Activated naive CD8-positive, alpha-beta T cell treated with anti-CD3 and anti-CD28 coated beads, Interleukin-2, amount 50 U/mL, for 24 hours (primary cell): ENCODE measurements around the gene ZBTB16.

Source experiments
- ATAC-seq: fragments of 150-1000 bp; cut with Tn5 transposase; one replicate; pipeline ENCODE4 v1.10.0; 2021
- DNase-seq: peaks from one replicate; pipeline ENCODE4 v3.0.0; 2021
- H3K27ac Mint-ChIP-seq: one replicate; pipeline ENCODE4 v1.8.0; 2021; ENCODE audit warnings: mild to moderate bottlenecking, mixed read lengths
- H3K27me3 Mint-ChIP-seq: one replicate; pipeline ENCODE4 v1.8.0; 2021; ENCODE audit warnings: mixed read lengths
- H3K36me3 Mint-ChIP-seq: one replicate; pipeline ENCODE4 v1.8.0; 2021; ENCODE audit warnings: low read depth, mixed read lengths
- H3K4me1 Mint-ChIP-seq: one replicate; pipeline ENCODE4 v1.8.0; 2021; ENCODE audit warnings: mixed read lengths
- H3K4me3 Mint-ChIP-seq: one replicate; pipeline ENCODE4 v1.8.0; 2021; ENCODE audit warnings: mild to moderate bottlenecking, moderate library complexity, mixed read lengths
- H3K9me3 Mint-ChIP-seq: one replicate; pipeline ENCODE4 v1.8.0; 2021; ENCODE audit warnings: mixed read lengths

The ZBTB16 gene

GRCh38 chr11:114138411-114138810 lies 78.9 kb downstream of the ZBTB16 start:
- no peaks in the 10 kb centered on the region for H3K9me3 Mint-ChIP-seq
- peaks cover 35% of the 10 kb centered on the region for H3K4me1 Mint-ChIP-seq
- H3K27me3 Mint-ChIP-seq = no peaks in the 10 kb centered on the region
- H3K4me3 Mint-ChIP-seq = no peak overlapping the region
- ATAC-seq (no peak), DNase-seq (no peak)
- no peaks in the 10 kb centered on the region for H3K36me3 Mint-ChIP-seq
- H3K27ac Mint-ChIP-seq = no peak overlapping the region

GRCh38 chr11:114140826-114141225 lies 81.3 kb downstream of the ZBTB16 start:
- Mint-ChIP-seq H3K36me3 (no peaks in the 10 kb centered on the region), H3K4me3 (no peak overlapping the region), H3K9me3 (no peaks in the 10 kb centered on the region), H3K27me3 (no peaks in the 10 kb centered on the region), H3K4me1 (peaks cover 34% of the 10 kb centered on the region), H3K27ac (no peak overlapping the region)
- ATAC-seq = no peak
- DNase-seq = no peak

- Mint-ChIP-seq H3K27ac (no peak overlapping the region), H3K36me3 (no peaks in the 10 kb centered on the region), H3K9me3 (no peaks in the 10 kb centered on the region), H3K4me3 (no peak overlapping the region), H3K27me3 (no peaks in the 10 kb centered on the region), H3K4me1 (peaks cover 26% of the 10 kb centered on the region)
- ATAC-seq = no peak
- no peak for DNase-seq
Measured at GRCh38 chr11:114141863-114142580, 82.5 kb downstream of the ZBTB16 start.

DNA sequence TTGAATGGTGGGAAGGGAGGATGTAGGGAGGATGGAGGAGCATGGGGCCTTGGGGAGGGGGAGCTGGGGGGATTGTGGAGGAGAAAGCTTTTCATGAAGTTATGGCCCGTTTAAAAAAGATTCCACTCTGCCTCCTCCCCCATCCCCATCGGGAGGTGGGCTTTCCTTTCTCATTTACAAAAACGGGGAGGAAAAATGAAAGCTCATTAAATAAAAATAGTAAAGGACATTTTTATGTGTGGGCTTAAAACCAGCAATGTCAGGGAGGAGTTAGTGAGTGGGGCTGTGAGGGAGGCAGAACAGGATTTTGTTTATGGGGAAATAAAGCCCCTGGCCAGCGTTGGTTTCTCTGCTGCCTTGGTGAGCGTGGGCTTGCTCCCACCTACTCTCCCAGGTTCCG lies 83.2 kb downstream of the ZBTB16 start:
- Mint-ChIP-seq H3K4me3 (no peak overlapping the region), H3K27me3 (no peaks in the 10 kb centered on the region), H3K27ac (no peak overlapping the region), H3K36me3 (no peaks in the 10 kb centered on the region), H3K4me1 (peaks cover 21% of the 10 kb centered on the region), H3K9me3 (no peaks in the 10 kb centered on the region)
- no peak for DNase-seq
- no peak for ATAC-seq

DNA sequence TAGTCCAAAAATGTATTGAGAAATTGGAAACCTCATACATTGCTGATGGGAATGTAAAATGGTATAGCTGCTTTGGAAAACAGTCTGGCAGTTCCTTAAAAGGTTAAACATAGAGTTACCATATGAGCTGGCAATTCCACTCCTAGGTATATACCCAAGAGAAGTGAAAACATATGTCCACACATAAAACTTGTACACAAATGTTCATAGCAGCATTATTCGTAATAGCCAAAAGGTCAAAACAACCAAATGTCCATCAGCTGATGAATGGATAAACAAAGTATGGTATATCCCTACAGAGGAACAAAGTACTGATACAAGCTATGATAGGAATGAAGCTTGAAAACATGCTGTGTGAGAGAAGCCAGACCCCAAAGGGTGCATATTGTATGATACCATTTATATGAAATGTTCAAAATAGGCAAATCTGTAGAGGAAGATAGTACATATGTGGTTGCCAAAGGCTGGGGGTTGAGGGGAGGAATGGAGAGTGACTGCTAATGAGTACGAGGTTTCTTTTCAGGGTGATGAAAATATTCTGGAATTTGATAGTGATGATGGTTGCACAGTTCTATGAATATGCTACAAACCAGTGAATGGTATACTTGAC lies 85.8 kb downstream of the ZBTB16 start:
- H3K4me3 Mint-ChIP-seq = no peak overlapping the region
- DNase-seq = no peak
- H3K27ac Mint-ChIP-seq = no peak overlapping the region
- no peaks in the 10 kb centered on the region for H3K27me3 Mint-ChIP-seq
- no peaks in the 10 kb centered on the region for H3K36me3 Mint-ChIP-seq
- H3K9me3 Mint-ChIP-seq = no peaks in the 10 kb centered on the region
- ATAC-seq = no peak
- H3K4me1 Mint-ChIP-seq = peaks cover 20% of the 10 kb centered on the region

GRCh38 chr11:114147375-114148012 lies 88.0 kb downstream of the ZBTB16 start:
- Mint-ChIP-seq H3K27ac (no peak overlapping the region), H3K4me1 (peaks cover 27% of the 10 kb centered on the region), H3K4me3 (no peak overlapping the region), H3K9me3 (no peaks in the 10 kb centered on the region), H3K36me3 (no peaks in the 10 kb centered on the region), H3K27me3 (no peaks in the 10 kb centered on the region)
- DNase-seq (no peak), ATAC-seq (no peak)

- Mint-ChIP-seq H3K27me3 (no peaks in the 10 kb centered on the region), H3K9me3 (no peaks in the 10 kb centered on the region), H3K36me3 (no peaks in the 10 kb centered on the region), H3K4me3 (no peak overlapping the region), H3K27ac (no peak overlapping the region), H3K4me1 (peaks cover 31% of the 10 kb centered on the region)
- DNase-seq = no peak
- no peak for ATAC-seq
Measured at GRCh38 chr11:114148013-114148382, 88.5 kb downstream of the ZBTB16 start.

DNA sequence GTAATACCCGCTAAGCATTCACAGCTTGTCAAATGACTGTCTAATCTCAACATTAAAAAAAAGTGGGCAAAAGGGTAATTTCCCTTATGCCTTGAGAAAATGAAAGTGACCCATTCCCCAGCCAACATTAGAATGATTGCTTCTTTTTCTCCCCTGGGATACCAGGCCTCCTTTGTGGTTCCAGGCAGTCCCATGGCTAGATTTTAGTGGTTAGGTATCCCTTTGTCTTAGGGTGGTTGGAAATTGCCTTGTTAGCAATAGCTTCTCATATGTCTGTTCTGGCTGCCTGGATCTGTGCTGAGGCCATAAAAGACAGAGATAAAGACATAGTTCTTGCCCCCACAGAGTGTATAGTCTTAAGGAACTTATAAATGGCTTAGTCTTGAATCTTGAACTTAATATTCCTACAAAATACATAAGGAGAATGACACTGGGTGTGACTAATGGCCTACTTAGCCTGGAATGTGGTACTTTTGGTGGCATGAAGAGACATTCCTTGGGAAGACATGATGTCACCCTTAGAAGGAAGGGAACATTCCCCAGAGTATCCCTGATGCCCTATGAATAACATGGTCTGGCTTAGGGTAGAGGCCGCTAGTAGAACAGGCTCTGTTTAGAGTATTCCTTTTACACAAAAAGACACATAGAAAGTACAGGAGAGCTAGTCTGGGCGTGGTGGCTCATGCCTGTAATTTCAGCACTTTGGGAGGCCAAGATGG lies 90.3 kb downstream of the ZBTB16 start:
- Mint-ChIP-seq H3K4me1 (peaks cover 25% of the 10 kb centered on the region), H3K9me3 (no peaks in the 10 kb centered on the region), H3K4me3 (no peak overlapping the region), H3K27me3 (no peaks in the 10 kb centered on the region), H3K27ac (no peak overlapping the region), H3K36me3 (no peaks in the 10 kb centered on the region)
- DNase-seq (no peak), ATAC-seq (peak; percentile 7)

DNA sequence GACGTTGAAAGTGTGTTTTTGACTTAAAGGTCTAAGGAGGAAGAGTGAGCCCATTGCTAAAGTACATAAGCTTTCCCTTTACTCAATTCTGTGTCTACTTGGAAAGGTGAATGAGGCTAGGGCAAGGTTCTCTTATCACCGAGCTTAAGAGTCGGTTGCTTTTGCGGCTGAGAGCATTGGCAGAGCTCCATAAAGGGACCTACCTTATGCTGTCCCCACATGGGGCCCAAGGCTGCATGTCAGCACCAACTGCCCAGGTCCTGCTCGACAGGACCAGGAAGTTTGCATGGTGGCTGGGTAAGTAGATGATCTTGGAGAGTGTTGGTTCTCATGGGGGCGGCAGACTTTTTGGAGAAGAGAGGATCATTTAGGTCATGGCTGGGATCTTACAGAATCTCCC lies 91.2 kb downstream of the ZBTB16 start:
- no peak overlapping the region for H3K4me3 Mint-ChIP-seq
- DNase-seq (no peak), ATAC-seq (no peak)
- H3K27me3 Mint-ChIP-seq = no peaks in the 10 kb centered on the region
- H3K4me1 Mint-ChIP-seq = peaks cover 25% of the 10 kb centered on the region
- H3K27ac Mint-ChIP-seq = no peak overlapping the region
- H3K9me3 Mint-ChIP-seq = no peaks in the 10 kb centered on the region
- no peaks in the 10 kb centered on the region for H3K36me3 Mint-ChIP-seq

DNA sequence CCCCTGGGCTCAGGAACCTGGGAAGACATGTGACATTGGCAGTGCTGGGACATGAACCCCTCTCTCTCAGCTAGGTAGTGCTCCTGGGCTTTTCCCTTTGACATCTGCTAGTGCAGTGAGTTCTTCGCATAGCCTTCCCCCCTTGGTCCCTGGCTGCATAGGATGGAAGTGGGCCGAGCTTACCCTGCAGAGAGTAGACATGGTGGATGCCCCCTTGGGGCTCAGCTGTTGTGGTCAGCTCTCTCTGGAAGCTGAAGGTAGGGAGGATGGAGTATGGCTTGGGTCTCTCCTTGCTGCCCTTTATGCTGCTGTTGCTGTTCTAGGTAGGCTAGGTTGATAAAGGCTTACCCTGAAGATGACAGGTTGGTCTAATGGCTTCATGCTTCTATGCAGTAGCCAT lies 92.1 kb downstream of the ZBTB16 start:
- no peaks in the 10 kb centered on the region for H3K27me3 Mint-ChIP-seq
- H3K4me3 Mint-ChIP-seq = no peak overlapping the region
- H3K4me1 Mint-ChIP-seq = peaks cover 26% of the 10 kb centered on the region
- ATAC-seq (no peak), DNase-seq (no peak)
- H3K27ac Mint-ChIP-seq = no peak overlapping the region
- no peaks in the 10 kb centered on the region for H3K36me3 Mint-ChIP-seq
- no peaks in the 10 kb centered on the region for H3K9me3 Mint-ChIP-seq

DNA sequence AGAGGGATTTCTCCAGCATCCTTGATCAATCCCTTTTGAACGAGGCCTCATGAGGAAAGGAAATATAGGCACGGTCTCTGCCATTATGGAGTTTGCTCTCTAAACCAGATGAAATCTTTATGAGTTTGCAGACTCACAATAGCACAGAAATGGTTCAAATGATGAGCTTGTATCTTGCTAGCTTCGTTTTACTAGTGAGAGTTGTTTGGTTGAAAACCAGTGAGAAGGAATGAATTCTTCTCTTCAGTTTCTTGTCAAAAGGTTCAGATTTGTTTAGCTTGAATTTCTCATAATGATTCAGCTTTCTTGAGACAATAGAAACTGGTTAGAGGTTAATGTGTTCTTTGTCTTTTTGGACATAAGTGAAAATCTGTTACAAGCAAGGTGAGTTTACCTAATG lies 92.7 kb downstream of the ZBTB16 start:
- H3K27me3 Mint-ChIP-seq = no peaks in the 10 kb centered on the region
- no peak overlapping the region for H3K27ac Mint-ChIP-seq
- H3K4me1 Mint-ChIP-seq = peaks cover 28% of the 10 kb centered on the region
- no peaks in the 10 kb centered on the region for H3K36me3 Mint-ChIP-seq
- H3K4me3 Mint-ChIP-seq = no peak overlapping the region
- no peaks in the 10 kb centered on the region for H3K9me3 Mint-ChIP-seq
- ATAC-seq = no peak
- DNase-seq = no peak

GRCh38 chr11:114152785-114153184 lies 93.3 kb downstream of the ZBTB16 start:
- Mint-ChIP-seq H3K4me3 (no peak overlapping the region), H3K4me1 (peaks cover 29% of the 10 kb centered on the region), H3K36me3 (no peaks in the 10 kb centered on the region), H3K27me3 (no peaks in the 10 kb centered on the region), H3K9me3 (no peaks in the 10 kb centered on the region), H3K27ac (no peak overlapping the region)
- DNase-seq (no peak), ATAC-seq (no peak)

- Mint-ChIP-seq H3K4me1 (peaks cover 33% of the 10 kb centered on the region), H3K27ac (no peak overlapping the region), H3K9me3 (no peaks in the 10 kb centered on the region), H3K36me3 (no peaks in the 10 kb centered on the region), H3K27me3 (no peaks in the 10 kb centered on the region), H3K4me3 (no peak overlapping the region)
- ATAC-seq (no peak), DNase-seq (no peak)
Measured at GRCh38 chr11:114153224-114153623, 93.7 kb downstream of the ZBTB16 start.

GRCh38 chr11:114154271-114155047 lies 94.9 kb downstream of the ZBTB16 start:
- no peaks in the 10 kb centered on the region for H3K9me3 Mint-ChIP-seq
- H3K36me3 Mint-ChIP-seq = no peaks in the 10 kb centered on the region
- H3K4me1 Mint-ChIP-seq = peaks cover 37% of the 10 kb centered on the region
- no peaks in the 10 kb centered on the region for H3K27me3 Mint-ChIP-seq
- no peak overlapping the region for H3K4me3 Mint-ChIP-seq
- ATAC-seq (no peak), DNase-seq (no peak)
- no peak overlapping the region for H3K27ac Mint-ChIP-seq
